Hindlimb muscle (tissue), 1 donor: ENCODE measurements around the gene DISP2. TPM values are rescaled to one million over a fixed set of nuclear protein-coding genes. Genes with fewer than 3 reads are reported as not detected.

Experiments
- DNase-seq: peaks from one replicate; pipeline ENCODE4 v3.0.0-alpha.2; 2013
- polyA plus RNA-seq: library from polyadenylated mRNA; unstranded; fragments of 120-200 nt; gene quantifications from one replicate; pipeline ENCODE4 v1.2.1, GENCODE V29; 2013; ENCODE audit not compliant: insufficient read length

Gene DISP2
- polyA plus RNA-seq, 1 donor = 1.4 TPM

GRCh38 chr15:40342416-40343320, 15.4 kb upstream of the DISP2 start:
- DNase-seq = no peak

GRCh38 chr15:40343512-40343911, 14.5 kb upstream of the DISP2 start:
- DNase-seq = no peak

GRCh38 chr15:40344217-40344616, 13.8 kb upstream of the DISP2 start:
- DNase-seq = no peak

GRCh38 chr15:40344631-40345120, 13.3 kb upstream of the DISP2 start:
- no peak for DNase-seq

GRCh38 chr15:40345225-40345866, 12.7 kb upstream of the DISP2 start:
- DNase-seq = no peak

- no peak for DNase-seq
Measured at GRCh38 chr15:40345867-40346578, 12.0 kb upstream of the DISP2 start.

GRCh38 chr15:40346579-40347558, 11.2 kb upstream of the DISP2 start:
- DNase-seq = no peak

GRCh38 chr15:40347559-40348473, 10.2 kb upstream of the DISP2 start:
- DNase-seq = no peak

- no peak for DNase-seq
Measured at GRCh38 chr15:40348474-40348870, 9.5 kb upstream of the DISP2 start.

GRCh38 chr15:40349163-40349562, 8.9 kb upstream of the DISP2 start:
- no peak for DNase-seq

GRCh38 chr15:40352281-40352901, 5.6 kb upstream of the DISP2 start:
- DNase-seq = no peak

- no peak for DNase-seq
Measured at GRCh38 chr15:40353697-40354096, 4.3 kb upstream of the DISP2 start.

- DNase-seq = no peak
Measured at GRCh38 chr15:40354408-40355171, 3.4 kb upstream of the DISP2 start.

- DNase-seq = no peak
Measured at GRCh38 chr15:40355976-40356585, 1.9 kb upstream of the DISP2 start.

GRCh38 chr15:40357246-40357645, 773 bp upstream of the DISP2 start:
- no peak for DNase-seq

- no peak for DNase-seq
Measured at GRCh38 chr15:40358471-40359353, 693 bp downstream of the DISP2 start.

- DNase-seq = no peak
Measured at GRCh38 chr15:40360015-40360414, 2.0 kb downstream of the DISP2 start.

GRCh38 chr15:40361640-40362039, 3.6 kb downstream of the DISP2 start:
- no peak for DNase-seq
